H1 (cell line): ENCODE measurements around the gene FMN2. TPM values are rescaled to one million over a fixed set of nuclear protein-coding genes. Genes with fewer than 3 reads are reported as not detected.
A peak's percentile ranks its signal among the peaks of the same experiment; 100 is the strongest.

ENCODE experiments used
- CTCF ChIA-PET: fragments of 300-600 bp; sonication (Branson Sonifier 250); formaldehyde crosslinking; loops from one replicate; lab custom pipeline; 2021; ENCODE audit not compliant: partially characterized antibody; lab: Charles Lee
- POLR2A ChIA-PET: fragments of 300-600 bp; sonication (Branson Sonifier 250); formaldehyde crosslinking; loops from one replicate; lab custom pipeline; 2021; ENCODE audit warnings: inconsistent platforms; ENCODE audit not compliant: partially characterized antibody; lab: Charles Lee
- DNase-seq, 2 experiments: peaks; one replicate each; pipeline versions ENCODE4 v3.0.0 to v3.0.0-alpha.2; 2010 to 2022; ENCODE audit warnings: low spot score in 2 of 2, low read depth in 1 of 2, mixed read lengths in 1 of 2
- FAIRE-seq: peaks from 2 replicates; lab custom pipeline; 2011; peaks lifted over from hg19 to GRCh38; lab: Jason Lieb, UNC
- H2AFZ ChIP-seq: 2 replicates; pipeline ENCODE4 v1.8.1; 2012; ENCODE audit warnings: low read length, inconsistent platforms
- H2AK5ac ChIP-seq: 2 replicates; pipeline ENCODE4 v1.6.1; 2013; ENCODE audit warnings: low read depth, low read length
- H2BK120ac ChIP-seq: replicated peaks from 2 replicates; pipeline ENCODE3; 2013; ENCODE audit warnings: low read depth, low read length, inconsistent platforms
- H2BK12ac ChIP-seq: 2 replicates; pipeline ENCODE4 v1.6.1; 2013; ENCODE audit warnings: low read depth, low read length
- H2BK15ac ChIP-seq: 2 replicates; pipeline ENCODE4 v1.6.1; 2013; ENCODE audit warnings: low read length
- H2BK20ac ChIP-seq: 2 replicates; pipeline ENCODE4 v1.6.1; 2013; ENCODE audit warnings: low read length
- H2BK5ac ChIP-seq: 2 replicates; pipeline ENCODE4 v1.6.1; 2013; ENCODE audit warnings: low read depth, low read length
- H3K14ac ChIP-seq: 2 replicates; pipeline ENCODE4 v1.6.1; 2013; ENCODE audit warnings: inconsistent platforms; ENCODE audit not compliant: insufficient read length
- H3K18ac ChIP-seq: 2 replicates; pipeline ENCODE4 v1.6.1; 2013; ENCODE audit warnings: low read length; ENCODE audit errors: extremely low read depth
- H3K23ac ChIP-seq: 2 replicates; pipeline ENCODE4 v1.6.1; 2013; ENCODE audit warnings: inconsistent platforms; ENCODE audit not compliant: insufficient read length
- H3K23me2 ChIP-seq: 2 replicates; pipeline ENCODE4 v1.6.1; 2013; ENCODE audit warnings: low read depth, low read length
- H3K27ac ChIP-seq: 2 replicates; pipeline ENCODE4 v1.6.1; 2011; ENCODE audit warnings: low read depth, low read length, inconsistent platforms
- H3K27me3 ChIP-seq, 4 experiments: replicated peaks in 1 of 4; 1 replicate in 1 of 4; 2 replicates in 3 of 4; pipeline versions ENCODE4 v1.6.1 to v1.8.1; 2011 to 2013; ENCODE audit warnings: low read length in 3 of 4, mild to moderate bottlenecking in 3 of 4, inconsistent platforms in 2 of 4, mixed read lengths in 2 of 4, moderate library complexity in 1 of 4; ENCODE audit not compliant: control insufficient read depth in 3 of 4, insufficient read depth in 3 of 4; ENCODE audit errors: extremely low read depth in 1 of 4
- H3K36me3 ChIP-seq, 4 experiments: 2 replicates each; pipeline versions ENCODE4 v1.6.1 to v1.8.1; 2011 to 2013; ENCODE audit warnings: mild to moderate bottlenecking in 4 of 4, low read length in 3 of 4, moderate library complexity in 2 of 4, control low read depth in 1 of 4, inconsistent platforms in 1 of 4; ENCODE audit not compliant: insufficient read depth in 4 of 4, control insufficient read depth in 2 of 4
- H3K4ac ChIP-seq: replicated peaks from 2 replicates; pipeline ENCODE3; 2013; ENCODE audit warnings: low read length, low read depth, mixed read lengths, inconsistent platforms; ENCODE audit not compliant: insufficient read length
- H3K4me1 ChIP-seq, 4 experiments: replicated peaks in 1 of 4; 1 replicate in 1 of 4; 2 replicates in 3 of 4; pipeline versions ENCODE4 v1.6.1 to v1.8.1; 2011 to 2013; ENCODE audit warnings: low read length in 3 of 4, inconsistent platforms in 2 of 4, mixed read lengths in 1 of 4; ENCODE audit not compliant: insufficient read depth in 4 of 4, control insufficient read depth in 3 of 4
- H3K4me2 ChIP-seq, 2 experiments: 2 replicates each; pipeline versions ENCODE4 v1.6.1 to v1.8.1; 2011 to 2013; ENCODE audit warnings: low read depth in 2 of 2, low read length in 2 of 2, control low read depth in 1 of 2, inconsistent platforms in 1 of 2, mild to moderate bottlenecking in 1 of 2; ENCODE audit not compliant: insufficient read depth in 1 of 2
- H3K4me3 ChIP-seq, 4 experiments: fragments of 200-600, 300-600 bp in 1 of 4; sonication (generic), shearing (Covaris generic), sonication (Bioruptor Twin) in 1 of 4; 2 replicates each; pipeline versions ENCODE4 v1.5.1 to v1.8.1; 2011 to 2016; ENCODE audit warnings: low read length in 4 of 4, low read depth in 3 of 4, control low read depth in 2 of 4, inconsistent platforms in 2 of 4, mild to moderate bottlenecking in 2 of 4, mixed read lengths in 1 of 4, moderate library complexity in 1 of 4; ENCODE audit not compliant: insufficient read depth in 2 of 4; ENCODE audit errors: extremely low read depth in 1 of 4
- H3K56ac ChIP-seq: replicated peaks from 2 replicates; pipeline ENCODE3; 2013; ENCODE audit warnings: low read depth, mild to moderate bottlenecking, mixed read lengths, low read length, inconsistent platforms; ENCODE audit not compliant: insufficient read length
- H3K79me1 ChIP-seq: 2 replicates; pipeline ENCODE4 v1.6.1; 2013; ENCODE audit warnings: low read depth, low read length, control low read depth
- H3K79me2 ChIP-seq, 2 experiments: 2 replicates each; pipeline versions ENCODE4 v1.6.1 to v1.8.1; 2012 to 2013; ENCODE audit warnings: low read length in 2 of 2, mild to moderate bottlenecking in 2 of 2, inconsistent platforms in 1 of 2; ENCODE audit not compliant: insufficient read depth in 2 of 2, control insufficient read depth in 1 of 2
- H3K9ac ChIP-seq, 4 experiments: replicated peaks in 1 of 4; 1 replicate in 1 of 4; 2 replicates in 3 of 4; pipeline versions ENCODE4 v1.6.1 to v1.8.1; 2011 to 2013; ENCODE audit warnings: low read depth in 3 of 4, low read length in 3 of 4, control low read depth in 2 of 4, mild to moderate bottlenecking in 2 of 4, moderate library complexity in 2 of 4, inconsistent platforms in 1 of 4; ENCODE audit errors: extremely low read depth in 1 of 4
- H3K9me3 ChIP-seq, 2 experiments: 2 replicates each; pipeline versions ENCODE4 v1.6.1 to v1.8.1; 2012 to 2013; ENCODE audit warnings: mild to moderate bottlenecking in 2 of 2, moderate library complexity in 2 of 2, control low read depth in 1 of 2, inconsistent platforms in 1 of 2, low read depth in 1 of 2, low read length in 1 of 2, mixed read lengths in 1 of 2; ENCODE audit not compliant: insufficient read depth in 2 of 2
- H4K20me1 ChIP-seq, 2 experiments: replicated peaks in 1 of 2; 2 replicates each; pipeline versions ENCODE3 to v1.8.1; 2011 to 2013; ENCODE audit warnings: inconsistent platforms in 2 of 2, low read length in 2 of 2, mild to moderate bottlenecking in 1 of 2; ENCODE audit not compliant: insufficient read depth in 2 of 2, control insufficient read depth in 1 of 2
- H4K5ac ChIP-seq: 2 replicates; pipeline ENCODE4 v1.6.1; 2013; ENCODE audit warnings: low read length, low read depth, mixed read lengths, inconsistent platforms; ENCODE audit not compliant: insufficient read length
- H4K8ac ChIP-seq: 2 replicates; pipeline ENCODE4 v1.8.0; 2013; ENCODE audit warnings: mild to moderate bottlenecking, moderate library complexity, low read length, inconsistent platforms; ENCODE audit not compliant: insufficient read depth; ENCODE audit errors: extremely low read depth
- H4K91ac ChIP-seq: replicated peaks from 2 replicates; pipeline ENCODE3; 2013; ENCODE audit warnings: low read length, mixed read lengths, inconsistent platforms; ENCODE audit not compliant: insufficient read length
- CTBP2 ChIP-seq: IDR thresholded peaks from 2 replicates; pipeline ENCODE4 v1.7.0; 2011; ENCODE audit warnings: borderline replicate concordance, mild to moderate bottlenecking, moderate library complexity, mixed read lengths, low read length; ENCODE audit not compliant: insufficient read depth, insufficient read length
- EZH2 ChIP-seq: fragments of 200-600 bp; sonication (generic); IDR thresholded peaks from 2 replicates; pipeline ENCODE4 v1.7.1; 2012; ENCODE audit warnings: low read depth, mild to moderate bottlenecking, moderate library complexity, low read length, inconsistent platforms; ENCODE audit not compliant: severe bottlenecking
- MAFK ChIP-seq: IDR thresholded peaks from 2 replicates; pipeline ENCODE4 v1.6.1; 2012; ENCODE audit warnings: low read depth, mild to moderate bottlenecking, improper control_type of control experiment, low read length
- PHF8 ChIP-seq: fragments of 200-600 bp; sonication (generic); conservative IDR thresholded peaks from 2 replicates; pipeline ENCODE4 v1.7.1; 2012; ENCODE audit warnings: low read depth, mild to moderate bottlenecking, inconsistent platforms, low read length, moderate library complexity
- RNF2 ChIP-seq: fragments of 200-900, 300-1000 bp; sonication (generic); IDR thresholded peaks from 2 replicates; pipeline ENCODE4 v1.7.1; 2016; ENCODE audit warnings: borderline replicate concordance, low read depth, mild to moderate bottlenecking, antibody characterized with exemption, low read length; ENCODE audit not compliant: poor library complexity, severe bottlenecking; ENCODE audit errors: missing control alignments
- SRF ChIP-seq: IDR thresholded peaks from 2 replicates; pipeline ENCODE4 v1.6.1; 2011; ENCODE audit warnings: mild to moderate bottlenecking, low read depth, low read length, moderate library complexity
- WGBS, 2 experiments: shearing (Covaris generic) in 1 of 2; methylation state at CpG; one replicate each; pipeline versions ENCODE4 v1.1.6 to v1.1.7; 2013 to 2015; ENCODE audit warnings: low lambda C conversion rate in 2 of 2, mixed read lengths in 2 of 2, inconsistent platforms in 1 of 2, low coverage in 1 of 2, missing lambda C conversion rate in 1 of 2; ENCODE audit not compliant: insufficient replicate concordance in 2 of 2, insufficient coverage in 1 of 2, insufficient read length in 1 of 2; ENCODE audit errors: extremely low coverage in 1 of 2, missing lambda C conversion rate in 1 of 2; 5-methylcytosine and 5-hydroxymethylcytosine counted together
- polyA plus RNA-seq, 7 experiments: library from polyadenylated mRNA; depleted of rRNA in 3 of 7; stranded (reverse) in 5 of 7; unstranded in 2 of 7; fragments of >200 nt in 5 of 7; fragments of 200-250 nt in 2 of 7; gene quantifications; 1 replicate in 5 of 7; 2 replicates in 1 of 7; 4 replicates in 1 of 7; pipeline versions ENCODE4 v1.2.1 to v1.2.3, GENCODE V29; 2011 to 2013; ENCODE audit warnings: missing spikeins in 2 of 7, mixed read lengths in 2 of 7
- total RNA-seq: library from RNA; stranded (reverse); fragmentation: NEBNext Ultra II Directional; extraction: Animal tissue kit (Norgen Biotek cat#: 25700); gene quantifications from 2 replicates; pipeline ENCODE4 v1.2.1, GENCODE V29; 2021

Gene FMN2
- total and polyA plus RNA-seq, 2 of the 8 experiments (the other 6 are each of a cell fraction or from before 2014, with no cell fraction given), result 0.83 to 2.0 TPM

- whole genome bisulfite sequencing, 2 experiments, result 92% methylated on average over 15 of the region's 16 CpGs; no CpG with 5 or more reads in 1 of the 2 experiments
- Histone ChIP-seq H4K8ac (no peak overlapping the region), H3K18ac (no peak overlapping the region), H2BK12ac (no peak overlapping the region), H2AFZ (no peak overlapping the region), H2BK15ac (peak overlapping the region; percentile 95; the same call in 1 of the 2 replicates), H2BK120ac (no peak overlapping the region), H2BK5ac (no peak overlapping the region), H3K4ac (no peak overlapping the region), H4K5ac (no peak overlapping the region), H3K79me1 (no peaks in the 10 kb centered on the region), H4K20me1 (no peaks in the 10 kb centered on the region), H3K14ac (no peak overlapping the region), H2AK5ac (0 out of 2 replicates have a peak overlapping the region, but pooled peaks have one; percentile 26), H3K27me3 (no peaks in the 10 kb centered on the region), H3K23ac (no peak overlapping the region), H3K36me3 (no peaks in the 10 kb centered on the region), H3K9me3 (no peaks in the 10 kb centered on the region; a peak in 1 of 4 replicates), H2BK20ac (no peak overlapping the region), H3K4me3 (no peak overlapping the region), H3K4me1 (peaks cover 0 to 5% (median 2%) of the 10 kb centered on the region in 4 experiments; a peak in 2 of 7 replicates), H3K23me2 (no peaks in the 10 kb centered on the region), H3K4me2 (no peak overlapping the region), H3K9ac (no peak overlapping the region), H3K79me2 (no peaks in the 10 kb centered on the region), H3K56ac (no peak overlapping the region), H3K27ac (no peak overlapping the region), H4K91ac (no peak overlapping the region)
- CTCF ChIA-PET, result interaction anchor here (0.6 to 1.3 kb wide), 2 partner anchors 33 to 34 kb away, joined by 3 to 6 read pairs; no protein-coding TSS in a partner anchor
- POLR2A ChIA-PET, result no interaction called here
- FAIRE-seq (no peak), DNase-seq (no peak)
- TF ChIP-seq EZH2 (no peak), MAFK (no peak), RNF2 (no peak), SRF (no peak), CTBP2 (no peak), PHF8 (no peak)
Observed at GRCh38 chr1:240116831-240117769, 25.4 kb downstream of the FMN2 start.
